PC-9 (cell line): ENCODE measurements around the gene CCP110. TPM values are rescaled to one million over a fixed set of nuclear protein-coding genes. Genes with fewer than 3 reads are reported as not detected.
A peak's percentile ranks its signal among the peaks of the same experiment; 100 is the strongest.

Source experiments
- BruUV-seq: library from RNA; stranded (reverse); fragments of 400-500 nt; replicated peaks from 2 replicates; lab custom pipeline; 2021; lab: Mats Ljungman, UMichigan
- CTCF ChIA-PET: fragments of 300-600 bp; sonication (Branson Sonifier 250); formaldehyde crosslinking; loops from one replicate; lab custom pipeline; 2022; ENCODE audit warnings: antibody characterized with exemption; lab: Charles Lee
- POLR2A ChIA-PET: fragments of 300-600 bp; sonication (Branson Sonifier 250); formaldehyde crosslinking; loops from one replicate; lab custom pipeline; 2022; ENCODE audit warnings: antibody characterized with exemption; ENCODE audit not compliant: unreplicated experiment; lab: Charles Lee
- DNase-seq, 2 experiments: peaks; one replicate each; pipeline versions ENCODE4 v3.0.0 to v3.0.0-alpha.2; 2015 to 2022; ENCODE audit warnings: mixed read lengths in 1 of 2
- H2AFZ ChIP-seq: fragments of 200-600 bp; sonication (generic); 2 replicates; pipeline ENCODE4 v1.8.1; 2017; ENCODE audit warnings: antibody characterized with exemption
- H3F3A ChIP-seq: fragments of 200-600 bp; sonication (generic); 2 replicates; pipeline ENCODE4 v1.8.1; 2017; ENCODE audit warnings: antibody characterized with exemption, mild to moderate bottlenecking, low read depth; ENCODE audit not compliant: insufficient read depth
- H3K27ac ChIP-seq: fragments of 200-600 bp; sonication (generic); 2 replicates; pipeline ENCODE4 v1.6.1; 2016; ENCODE audit warnings: mixed run types
- H3K27me3 ChIP-seq: fragments of 200-600 bp; sonication (generic); 2 replicates; pipeline ENCODE4 v1.6.1; 2016; ENCODE audit warnings: low read depth, mixed run types; ENCODE audit not compliant: insufficient read depth
- H3K36me3 ChIP-seq: fragments of 200-600 bp; sonication (generic); 2 replicates; pipeline ENCODE4 v1.6.1; 2016; ENCODE audit warnings: low read depth, mixed run types
- H3K4me1 ChIP-seq: fragments of 200-600 bp; sonication (generic); replicated peaks from 2 replicates; pipeline ENCODE4 v1.6.1; 2016; ENCODE audit warnings: mixed run types; ENCODE audit not compliant: insufficient read depth
- H3K4me2 ChIP-seq: fragments of 200-600 bp; sonication (generic); 2 replicates; pipeline ENCODE4 v1.6.1; 2017; ENCODE audit warnings: mixed run types
- H3K4me3 ChIP-seq: fragments of 200-600 bp; sonication (generic); 2 replicates; pipeline ENCODE4 v1.6.1; 2016; ENCODE audit warnings: mixed run types
- H3K79me2 ChIP-seq: fragments of 200-600 bp; sonication (generic); 2 replicates; pipeline ENCODE4 v1.6.1; 2017; ENCODE audit warnings: low read depth, mixed run types
- H3K9me2 ChIP-seq: fragments of 200-600 bp; sonication (generic); 2 replicates; pipeline ENCODE4 v1.8.1; 2017; ENCODE audit warnings: mild to moderate bottlenecking; ENCODE audit not compliant: insufficient read depth
- H3K9me3 ChIP-seq: fragments of 200-600 bp; sonication (generic); 2 replicates; pipeline ENCODE4 v1.8.1; 2016; ENCODE audit warnings: low read depth; ENCODE audit not compliant: insufficient read depth
- H4K20me1 ChIP-seq: fragments of 200-600 bp; sonication (generic); 2 replicates; pipeline ENCODE4 v1.8.1; 2017; ENCODE audit not compliant: insufficient read depth
- CTCF ChIP-seq: fragments of 200-600 bp; sonication (generic); conservative IDR thresholded peaks from 2 replicates; pipeline ENCODE4 v1.6.1; 2017; ENCODE audit warnings: mixed run types, antibody characterized with exemption, mild to moderate bottlenecking, moderate library complexity
- EZH2 ChIP-seq: fragments of 200-600 bp; sonication (generic); IDR thresholded peaks from 2 replicates; pipeline ENCODE4 v1.8.0; 2017; ENCODE audit warnings: antibody characterized with exemption, low read depth
- intact Hi-C: fragments of 100-400 bp; cut with micrococcal nuclease; formaldehyde crosslinking; loops from one replicate; pipeline ENCODE4 v1.10.0; 2022; ENCODE audit not compliant: unreplicated experiment
- total RNA-seq: library from RNA; stranded (reverse); gene quantifications from 2 replicates; pipeline ENCODE4 v1.2.3, GENCODE V29; 2021

Gene CCP110
- total RNA-seq, 1 experiment from 2014 or later: 31.9 TPM

GRCh38 chr16:19548144-19548543 lies 24.4 kb downstream of the CCP110 start:
- no peak for TF ChIP-seq EZH2
- TF ChIP-seq CTCF: no peak
- no peak overlapping the region for H3K27ac ChIP-seq
- no peaks in the 10 kb centered on the region for H3K27me3 ChIP-seq
- no TSS peak for BruUV-seq
- H3F3A ChIP-seq: peaks cover 8% of the 10 kb centered on the region; the same call in 1 of the 2 replicates
- no peaks in the 10 kb centered on the region for H3K9me2 ChIP-seq
- DNase-seq: no peak
- H3K36me3 ChIP-seq: peaks cover 22% of the 10 kb centered on the region
- H4K20me1 ChIP-seq: no peaks in the 10 kb centered on the region
- peaks cover 8% of the 10 kb centered on the region; the same call in 1 of the 2 replicates for H3K9me3 ChIP-seq
- no peak overlapping the region for H3K4me2 ChIP-seq
- H3K4me3 ChIP-seq: no peak overlapping the region
- H3K79me2 ChIP-seq: no peaks in the 10 kb centered on the region
- ChIA-PET POLR2A (no interaction called here), CTCF (no interaction called here)
- intact Hi-C loops: no loop called here
- no peak overlapping the region for H2AFZ ChIP-seq
- H3K4me1 ChIP-seq: peaks cover 4% of the 10 kb centered on the region; the same call in 1 of the 2 replicates

DNA sequence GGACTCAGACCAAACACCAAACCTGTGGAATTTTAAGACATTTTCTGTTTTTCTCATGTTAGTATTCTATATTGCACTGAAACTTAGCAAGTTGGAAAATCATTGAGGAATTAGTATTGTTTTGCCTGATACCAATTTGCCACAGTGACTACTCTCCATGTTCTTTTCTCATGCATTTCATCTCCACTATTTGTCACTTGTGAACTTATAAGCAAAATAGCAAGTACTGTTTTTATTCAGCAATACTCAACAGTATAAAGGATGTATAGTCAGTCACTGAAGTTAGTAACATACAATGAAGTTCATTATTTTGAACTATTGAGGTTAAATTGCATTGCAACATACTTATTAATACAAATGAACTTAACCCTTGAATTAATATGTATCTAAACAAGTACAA lies 25.9 kb downstream of the CCP110 start:
- no peaks in the 10 kb centered on the region; the same call in 1 of the 2 replicates for H3K9me3 ChIP-seq
- H3K4me1 ChIP-seq: no peaks in the 10 kb centered on the region; the same call in 1 of the 2 replicates
- CTCF ChIA-PET: no interaction called here
- no peaks in the 10 kb centered on the region for H3K79me2 ChIP-seq
- no peak overlapping the region for H3K27ac ChIP-seq
- no peak for DNase-seq
- no peaks in the 10 kb centered on the region for H3K9me2 ChIP-seq
- H4K20me1 ChIP-seq: no peaks in the 10 kb centered on the region
- no peaks in the 10 kb centered on the region for H3K27me3 ChIP-seq
- H3K4me2 ChIP-seq: no peak overlapping the region
- no TSS peak for BruUV-seq
- TF ChIP-seq EZH2: no peak
- peaks cover 8% of the 10 kb centered on the region for H3K36me3 ChIP-seq
- no peak overlapping the region for H2AFZ ChIP-seq
- no peak overlapping the region for H3K4me3 ChIP-seq
- POLR2A ChIA-PET: no interaction called here
- intact Hi-C loops: no loop called here
- peaks cover 3% of the 10 kb centered on the region; the same call in 1 of the 2 replicates for H3F3A ChIP-seq

GRCh38 chr16:19555186-19555937 lies 31.6 kb downstream of the CCP110 start, which contains the start of gene VPS35L:
TSS of gene VPS35L (plus strand) at chr16:19555703. CDS start at chr16:19555730, 27 bp downstream.
- no peaks in the 10 kb centered on the region for H3K9me3 ChIP-seq
- intact Hi-C loops: loop anchor here (5.0 kb wide), 2 partner anchors 48 to 747 kb away; no protein-coding TSS in a partner anchor
- H3K27ac ChIP-seq: no peak within 1 kb of the TSS
- peak within 1 kb of the TSS; percentile 81 for H2AFZ ChIP-seq
- peaks cover 9% of the 10 kb centered on the region; the same call in 1 of the 2 replicates for H3F3A ChIP-seq
- no peaks in the 10 kb centered on the region; the same call in 1 of the 2 replicates for H3K4me1 ChIP-seq
- no peaks in the 10 kb centered on the region for H3K27me3 ChIP-seq
- no TSS peak for BruUV-seq
- peak; percentile 73 to 92 for DNase-seq
- H3K36me3 ChIP-seq: no peaks in the 10 kb centered on the region
- POLR2A ChIA-PET: interaction anchor here (0.6 to 0.7 kb wide), 4 partner anchors 371 to 754 kb away, joined by 3 to 5 read pairs (median 3); no protein-coding TSS in a partner anchor
- no peaks in the 10 kb centered on the region for H3K9me2 ChIP-seq
- H3K4me3 ChIP-seq: peak within 1 kb of the TSS; percentile 61
- no peaks in the 10 kb centered on the region for H4K20me1 ChIP-seq
- peak within 1 kb of the TSS; percentile 80 for H3K4me2 ChIP-seq
- H3K79me2 ChIP-seq: no peaks in the 10 kb centered on the region
- CTCF ChIA-PET: interaction anchor here (0.7 to 1.1 kb wide), 3 partner anchors 28 to 351 kb away, joined by 3 to 6 read pairs (median 6); no protein-coding TSS in a partner anchor
- TF ChIP-seq EZH2 (no peak), CTCF (peak; percentile 62)
